Cardiac fibroblast (primary cell): ENCODE measurements around the gene NIPBL.
"Not testable (repeated sequence)": the region's sequence is repeated elsewhere in the genome, so short reads cannot be mapped to it uniquely, and the experiment has no call there.

Experiments used
- DNase-seq, 2 donors: peaks; one replicate each; pipeline versions ENCODE4 v3.0.0 to v3.0.0-alpha.2; 2010; ENCODE audit warnings: low read depth in 2 of 2
- H3K4me3 ChIP-seq, 2 donors: replicated peaks in 1 of 2; 1 replicate in 1 of 2; 2 replicates in 1 of 2; pipeline ENCODE4 v1.5.1; 2011; ENCODE audit warnings: low read depth in 2 of 2, low read length in 2 of 2, mild to moderate bottlenecking in 2 of 2, moderate library complexity in 1 of 2
- TF ChIP-seq, protein P1 (sequence below): IDR thresholded peaks from one replicate; pipeline ENCODE4 v1.5.1; 2011; ENCODE audit warnings: low read depth, mild to moderate bottlenecking, low read length, inconsistent platforms

The NIPBL gene

DNA sequence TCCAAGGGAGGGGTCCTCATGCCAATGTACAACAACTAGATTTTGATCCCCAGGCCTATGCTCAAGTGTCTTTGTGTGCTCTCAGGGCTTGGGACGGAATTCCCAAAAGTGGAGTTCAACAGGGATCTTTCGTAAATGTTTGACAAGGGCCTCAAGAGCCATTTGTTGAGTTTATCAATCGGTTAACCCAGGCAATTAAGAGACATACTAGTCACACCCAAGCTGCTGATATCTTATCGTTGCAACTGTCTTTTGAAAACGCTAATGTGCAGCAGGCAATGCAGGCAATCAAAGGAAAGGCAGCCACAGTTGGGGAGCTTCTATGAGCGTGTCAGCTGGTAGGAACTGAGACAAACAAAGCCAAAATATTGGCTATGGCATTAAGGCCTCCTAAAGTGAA lies 211.4 kb downstream of the NIPBL start:
- no peak overlapping the region for H3K4me3 ChIP-seq
- DNase-seq: no peak
- TF ChIP-seq, protein P1, sequence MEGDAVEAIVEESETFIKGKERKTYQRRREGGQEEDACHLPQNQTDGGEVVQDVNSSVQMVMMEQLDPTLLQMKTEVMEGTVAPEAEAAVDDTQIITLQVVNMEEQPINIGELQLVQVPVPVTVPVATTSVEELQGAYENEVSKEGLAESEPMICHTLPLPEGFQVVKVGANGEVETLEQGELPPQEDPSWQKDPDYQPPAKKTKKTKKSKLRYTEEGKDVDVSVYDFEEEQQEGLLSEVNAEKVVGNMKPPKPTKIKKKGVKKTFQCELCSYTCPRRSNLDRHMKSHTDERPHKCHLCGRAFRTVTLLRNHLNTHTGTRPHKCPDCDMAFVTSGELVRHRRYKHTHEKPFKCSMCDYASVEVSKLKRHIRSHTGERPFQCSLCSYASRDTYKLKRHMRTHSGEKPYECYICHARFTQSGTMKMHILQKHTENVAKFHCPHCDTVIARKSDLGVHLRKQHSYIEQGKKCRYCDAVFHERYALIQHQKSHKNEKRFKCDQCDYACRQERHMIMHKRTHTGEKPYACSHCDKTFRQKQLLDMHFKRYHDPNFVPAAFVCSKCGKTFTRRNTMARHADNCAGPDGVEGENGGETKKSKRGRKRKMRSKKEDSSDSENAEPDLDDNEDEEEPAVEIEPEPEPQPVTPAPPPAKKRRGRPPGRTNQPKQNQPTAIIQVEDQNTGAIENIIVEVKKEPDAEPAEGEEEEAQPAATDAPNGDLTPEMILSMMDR: no peak

DNA sequence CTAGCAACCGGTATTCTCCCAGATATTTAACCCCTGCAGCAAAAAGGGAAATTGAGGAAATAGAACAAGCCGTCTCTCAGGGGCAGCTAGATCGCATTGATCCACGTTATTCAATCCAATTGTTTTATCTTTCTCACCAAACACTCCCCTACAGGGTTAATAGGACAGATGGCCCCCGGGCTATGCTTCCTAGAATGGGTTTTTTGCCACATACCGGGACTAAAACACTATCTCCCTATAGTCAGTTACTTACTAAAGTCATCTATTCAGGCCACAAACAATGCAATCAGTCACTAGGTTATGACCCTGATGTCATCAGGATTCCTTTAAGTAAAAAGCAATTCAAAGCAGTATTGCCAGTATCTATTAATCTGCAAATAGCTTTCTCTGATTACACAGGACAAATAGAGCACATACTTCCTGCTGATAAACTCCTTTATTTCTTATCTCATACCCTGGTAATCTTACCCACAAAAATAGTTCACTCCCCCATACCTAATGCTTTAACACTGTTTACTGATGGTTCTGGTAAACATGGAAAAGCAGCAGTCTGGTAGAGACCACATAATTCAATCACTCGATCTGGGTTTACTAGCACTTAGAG lies 213.7 kb downstream of the NIPBL start:
- H3K4me3 ChIP-seq: no peak overlapping the region
- DNase-seq: no peak
- TF ChIP-seq, protein P1: no peak

DNA sequence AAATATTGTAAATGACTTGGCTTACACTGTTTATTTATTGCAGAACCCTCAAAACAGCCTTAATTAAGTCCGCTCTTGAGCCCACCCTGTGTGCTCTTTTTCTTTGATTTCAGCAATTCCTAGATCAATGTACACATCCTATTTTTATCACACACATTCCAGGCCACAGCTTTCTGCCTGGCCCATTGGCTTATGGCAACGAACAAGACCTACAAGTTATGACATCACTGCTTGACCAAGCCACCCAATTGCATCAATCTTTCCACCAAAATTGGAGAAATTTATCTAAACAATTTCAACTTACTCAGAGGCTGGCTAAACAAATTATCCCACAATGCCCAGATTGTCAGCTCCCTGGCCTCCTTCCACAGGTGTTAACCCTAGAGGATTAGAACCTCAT lies 214.2 kb downstream of the NIPBL start:
- H3K4me3 ChIP-seq: no peak overlapping the region
- TF ChIP-seq, protein P1: no peak
- DNase-seq: peak in 1 of 2 donors; percentile 25

DNA sequence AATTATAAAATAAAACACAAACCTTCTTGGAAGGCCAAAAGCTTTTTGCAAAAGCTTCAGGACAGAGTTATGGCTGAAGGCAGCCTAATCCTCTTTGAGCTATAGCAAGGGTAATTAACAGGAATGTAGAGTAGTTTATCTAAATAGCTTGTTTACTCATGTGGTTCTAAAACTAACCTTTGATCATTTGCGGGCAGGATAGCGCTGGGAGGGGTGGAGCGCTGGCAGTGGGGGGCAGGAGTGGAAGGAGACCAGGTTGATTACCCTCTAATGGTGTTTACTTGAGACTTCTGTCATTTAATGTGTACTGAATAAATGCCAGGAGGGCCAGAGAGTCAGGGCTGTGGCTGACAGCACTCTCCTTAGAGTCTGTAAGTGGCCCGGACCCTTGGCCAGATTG lies 217.2 kb downstream of the NIPBL start:
- not testable (repeated sequence) for H3K4me3 ChIP-seq, DNase-seq

DNA sequence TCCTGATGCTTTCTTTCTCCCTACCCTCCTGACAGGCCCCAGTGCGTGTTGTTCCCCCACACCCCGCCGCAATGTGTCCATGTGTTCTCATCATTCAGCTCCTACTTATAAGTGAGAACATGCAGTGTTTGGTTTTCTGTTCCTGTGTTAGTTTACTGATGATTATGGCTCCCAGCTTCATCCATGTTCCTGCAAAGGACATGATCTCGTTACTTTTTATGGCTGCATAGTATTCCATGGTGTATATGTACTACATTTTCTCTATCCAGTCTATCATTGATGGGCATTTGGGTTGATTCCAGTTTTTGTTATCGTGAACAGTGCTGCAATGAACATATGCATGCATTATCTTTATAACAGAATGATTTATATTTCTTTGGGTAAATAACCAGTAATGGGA lies 222.7 kb downstream of the NIPBL start:
- not testable (repeated sequence) for DNase-seq

DNA sequence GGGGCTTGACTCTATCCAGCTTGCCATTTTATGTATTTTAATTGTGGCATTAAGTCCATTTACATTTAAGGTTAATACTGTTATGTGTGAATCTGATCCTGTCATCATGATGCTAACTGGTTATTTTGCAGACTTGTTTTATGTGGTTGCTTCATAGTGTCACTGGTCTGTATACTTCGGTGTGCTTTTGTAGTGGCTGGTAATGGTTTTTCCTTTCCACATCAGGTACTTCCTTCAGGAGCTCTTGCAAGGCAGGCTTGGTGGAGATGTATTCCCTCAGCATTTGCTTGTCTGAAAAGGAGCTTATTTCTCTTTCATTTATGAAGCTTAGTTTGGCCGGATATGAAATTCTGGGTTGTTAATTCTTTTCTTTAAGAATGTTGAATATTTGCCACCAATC lies 226.7 kb downstream of the NIPBL start:
- TF ChIP-seq, protein P1: no peak
- no peak for DNase-seq

More for the DNA sequence above, 222.7 kb downstream of the NIPBL start:
- not testable (repeated sequence) for H3K4me3 ChIP-seq

DNA sequence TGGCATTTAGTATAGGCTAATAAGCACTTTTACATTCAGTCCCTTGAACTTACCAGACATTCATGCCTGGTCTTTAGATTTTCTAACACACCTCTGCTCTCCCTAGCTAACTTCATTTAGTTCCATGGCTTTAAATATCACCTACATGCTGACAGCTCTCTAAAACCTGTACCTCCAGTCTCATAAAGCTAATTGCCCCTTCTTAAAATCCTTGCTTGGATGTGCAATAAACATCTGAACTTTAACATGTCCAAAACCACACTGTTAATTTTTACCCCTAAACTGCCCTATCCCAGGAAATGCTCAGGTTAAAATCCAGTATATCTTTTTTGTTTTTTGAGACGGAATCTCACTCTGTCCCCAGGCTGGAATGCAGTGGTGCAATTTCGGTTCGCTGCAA lies 232.8 kb downstream of the NIPBL start:
- TF ChIP-seq, protein P1: no peak
- H3K4me3 ChIP-seq: no peak overlapping the region
- no peak for DNase-seq

More for the DNA sequence above, 226.7 kb downstream of the NIPBL start:
- no peak overlapping the region for H3K4me3 ChIP-seq

DNA sequence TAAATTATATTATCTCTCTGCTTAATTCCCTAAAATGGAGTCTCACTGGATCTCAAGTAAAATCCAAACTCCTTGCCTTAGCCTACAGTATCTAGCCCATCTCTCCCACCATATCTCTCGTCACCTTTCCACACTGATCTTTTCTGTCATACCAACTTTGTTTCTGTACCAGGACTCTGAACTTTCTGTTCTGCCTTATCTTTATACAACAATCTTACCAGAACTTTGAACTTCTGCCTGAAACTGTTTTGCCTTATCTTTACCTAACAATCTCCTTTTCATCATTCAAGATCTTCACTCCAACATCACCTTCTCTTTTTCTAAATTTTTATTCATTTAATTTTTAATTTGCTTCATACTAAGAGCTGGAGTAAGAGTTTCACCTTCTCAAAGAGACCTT lies 233.6 kb downstream of the NIPBL start:
- TF ChIP-seq, protein P1: no peak
- H3K4me3 ChIP-seq: no peak overlapping the region
- no peak for DNase-seq
